SU-DHL-6 (cell line): ENCODE results near the gene DDX51.

ENCODE experiments used
- H2AFZ ChIP-seq: fragments of 200-600 bp; sonication (generic); 2 replicates; pipeline ENCODE4 v1.6.1; 2014; ENCODE audit warnings: low read depth, mild to moderate bottlenecking, moderate library complexity, mixed read lengths, antibody characterized with exemption, low read length; ENCODE audit not compliant: severe bottlenecking
- H3F3A ChIP-seq: fragments of 200-600 bp; shearing (Covaris generic); 2 replicates; pipeline ENCODE4 v1.6.0; 2016; ENCODE audit warnings: antibody characterized with exemption, mild to moderate bottlenecking; ENCODE audit not compliant: insufficient read depth
- H3K27ac ChIP-seq: fragments of 200-600 bp; sonication (generic); 2 replicates; pipeline ENCODE4 v1.5.1; 2016; ENCODE audit warnings: low read depth, mild to moderate bottlenecking, low read length, moderate library complexity, mixed read lengths
- H3K27me3 ChIP-seq: fragments of 200-600 bp; sonication (generic), shearing (Covaris generic); 2 replicates; pipeline ENCODE4 v1.6.0; 2014; ENCODE audit warnings: mild to moderate bottlenecking, low read length
- H3K36me3 ChIP-seq: fragments of 200-600 bp; sonication (generic); 2 replicates; pipeline ENCODE4 v1.6.1; 2014; ENCODE audit warnings: mild to moderate bottlenecking, low read length, mixed read lengths
- H3K4me2 ChIP-seq: fragments of 300-600, 200-600 bp; shearing (Covaris generic), sonication (generic); 2 replicates; pipeline ENCODE4 v1.6.0; 2014; ENCODE audit warnings: low read length, low read depth, mild to moderate bottlenecking; ENCODE audit not compliant: poor library complexity, severe bottlenecking
- H3K4me3 ChIP-seq: fragments of 200-600 bp; sonication (generic); 2 replicates; pipeline ENCODE4 v1.5.1; 2014; ENCODE audit warnings: antibody characterized with exemption, low read length, mild to moderate bottlenecking, mixed read lengths; ENCODE audit not compliant: insufficient read depth, poor library complexity, severe bottlenecking
- H3K79me2 ChIP-seq: fragments of 200-600 bp; sonication (generic); 2 replicates; pipeline ENCODE4 v1.6.1; 2014; ENCODE audit warnings: mild to moderate bottlenecking, low read length, moderate library complexity; ENCODE audit not compliant: insufficient read depth
- H3K9ac ChIP-seq: fragments of 200-600 bp; sonication (generic); 2 replicates; pipeline ENCODE4 v1.7.0; 2014; ENCODE audit warnings: mild to moderate bottlenecking, low read length
- H3K9me2 ChIP-seq: fragments of 200-600 bp; sonication (generic); replicated peaks from 2 replicates; pipeline ENCODE4 v1.6.1; 2014; ENCODE audit warnings: low read length; ENCODE audit not compliant: insufficient read depth
- H3K9me3 ChIP-seq: fragments of 200-600 bp; sonication (generic); 2 replicates; pipeline ENCODE4 v1.6.1; 2014; ENCODE audit warnings: low read length, mixed read lengths; ENCODE audit not compliant: insufficient read depth
- H4K20me1 ChIP-seq: fragments of 200-600 bp; sonication (generic); 2 replicates; pipeline ENCODE4 v1.6.1; 2014; ENCODE audit warnings: low read depth, mild to moderate bottlenecking, antibody characterized with exemption, low read length, moderate library complexity, mixed read lengths
- CTCF ChIP-seq: fragments of 200-600 bp; sonication (generic); IDR thresholded peaks from one replicate; pipeline ENCODE4 v1.5.1; 2017; ENCODE audit warnings: antibody characterized with exemption, mild to moderate bottlenecking, low read length, moderate library complexity; ENCODE audit not compliant: insufficient read depth, poor library complexity, severe bottlenecking
- EZH2phosphoT487 ChIP-seq: fragments of 200-600 bp; sonication (generic), shearing (Covaris generic); conservative IDR thresholded peaks from 2 replicates; pipeline ENCODE4 v1.6.1; 2018; ENCODE audit warnings: mild to moderate bottlenecking, antibody characterized with exemption, low read length, moderate library complexity, mixed read lengths

The DDX51 gene

GRCh38 chr12:132163041-132163910 lies 19.2 kb upstream of the DDX51 start:
- no peak overlapping the region for H2AFZ ChIP-seq
- H3F3A ChIP-seq = no peaks in the 10 kb centered on the region
- H3K4me3 ChIP-seq = no peak overlapping the region

GRCh38 chr12:132162508-132163031 lies 18.5 kb upstream of the DDX51 start:
- Histone ChIP-seq H3K9ac (no peak overlapping the region), H3K9me3 (peaks cover 3% of the 10 kb centered on the region; the same call in 1 of the 2 replicates), H3K79me2 (no peaks in the 10 kb centered on the region), H3K4me3 (no peak overlapping the region), H3K27ac (no peak overlapping the region), H2AFZ (no peak overlapping the region), H3K36me3 (peaks cover 6% of the 10 kb centered on the region), H3F3A (peaks cover 4% of the 10 kb centered on the region; the same call in 1 of the 2 replicates), H4K20me1 (no peaks in the 10 kb centered on the region), H3K9me2 (no peaks in the 10 kb centered on the region), H3K4me2 (no peak overlapping the region), H3K27me3 (no peaks in the 10 kb centered on the region)
- no peak for TF ChIP-seq CTCF
- TF ChIP-seq EZH2phosphoT487 = no peak

More at GRCh38 chr12:132163041-132163910, 19.2 kb upstream of the DDX51 start:
- Histone ChIP-seq H3K9ac (no peak overlapping the region), H3K9me2 (no peaks in the 10 kb centered on the region), H4K20me1 (no peaks in the 10 kb centered on the region), H3K36me3 (no peaks in the 10 kb centered on the region), H3K27me3 (no peaks in the 10 kb centered on the region), H3K27ac (no peak overlapping the region), H3K79me2 (no peaks in the 10 kb centered on the region), H3K9me3 (no peaks in the 10 kb centered on the region), H3K4me2 (no peak overlapping the region)
- no peak for TF ChIP-seq EZH2phosphoT487
- no peak for TF ChIP-seq CTCF

- no peaks in the 10 kb centered on the region for H4K20me1 ChIP-seq
- no peaks in the 10 kb centered on the region for H3K9me2 ChIP-seq
- H3K79me2 ChIP-seq = no peaks in the 10 kb centered on the region
- H3F3A ChIP-seq = peaks cover 9% of the 10 kb centered on the region
- H3K4me2 ChIP-seq = no peak overlapping the region
- no peak overlapping the region for H3K27ac ChIP-seq
- H2AFZ ChIP-seq = no peak overlapping the region
- TF ChIP-seq CTCF = no peak
- TF ChIP-seq EZH2phosphoT487 = no peak
- H3K36me3 ChIP-seq = peaks cover 10% of the 10 kb centered on the region
- H3K4me3 ChIP-seq = no peak overlapping the region
- H3K9ac ChIP-seq = no peak overlapping the region
- peaks cover 8% of the 10 kb centered on the region; the same call in 1 of the 2 replicates for H3K9me3 ChIP-seq
- no peaks in the 10 kb centered on the region for H3K27me3 ChIP-seq
Measured at GRCh38 chr12:132161796-132162507, 17.8 kb upstream of the DDX51 start.
